H9 (cell line): Measurements from ENCODE around the gene ADGRB3. TPM values are rescaled to one million over a fixed set of nuclear protein-coding genes. Genes with fewer than 3 reads are reported as not detected.

Experiments
- DNase-seq: peaks from one replicate; pipeline ENCODE4 v3.0.0-alpha.2; 2017
- H2AFZ ChIP-seq: one replicate; pipeline ENCODE4 v1.6.1; 2013; ENCODE audit warnings: mild to moderate bottlenecking, low read length, control low read depth, moderate library complexity
- H2AK5ac ChIP-seq: 2 replicates; pipeline ENCODE4 v1.6.1; 2013; ENCODE audit warnings: low read length, control low read depth, mixed read lengths; ENCODE audit not compliant: insufficient read length
- H2BK120ac ChIP-seq: one replicate; pipeline ENCODE4 v1.6.1; 2013; ENCODE audit warnings: low read depth, mild to moderate bottlenecking, low read length, control low read depth, inconsistent platforms; ENCODE audit not compliant: poor library complexity, severe bottlenecking
- H2BK12ac ChIP-seq: 2 replicates; pipeline ENCODE4 v1.6.1; 2013; ENCODE audit warnings: low read length, control low read depth, mixed read lengths, low read depth; ENCODE audit not compliant: insufficient read length
- H2BK15ac ChIP-seq: 2 replicates; pipeline ENCODE4 v1.6.1; 2013; ENCODE audit warnings: low read depth, low read length, control low read depth
- H2BK20ac ChIP-seq: one replicate; pipeline ENCODE4 v1.6.1; 2013; ENCODE audit warnings: low read depth, mild to moderate bottlenecking, low read length, control low read depth, inconsistent platforms; ENCODE audit not compliant: poor library complexity, severe bottlenecking
- H2BK5ac ChIP-seq: 2 replicates; pipeline ENCODE4 v1.6.1; 2013; ENCODE audit warnings: low read length, control low read depth, mixed read lengths; ENCODE audit not compliant: insufficient read length
- H3K14ac ChIP-seq: 2 replicates; pipeline ENCODE4 v1.6.1; 2013; ENCODE audit warnings: low read length, control low read depth; ENCODE audit not compliant: insufficient read depth
- H3K18ac ChIP-seq: 2 replicates; pipeline ENCODE4 v1.6.1; 2013; ENCODE audit warnings: low read depth, mild to moderate bottlenecking, mixed read lengths, low read length, control low read depth; ENCODE audit not compliant: insufficient read length
- H3K23ac ChIP-seq: 2 replicates; pipeline ENCODE4 v1.6.1; 2013; ENCODE audit warnings: low read length, control low read depth, mixed read lengths, low read depth; ENCODE audit not compliant: insufficient read length
- H3K23me2 ChIP-seq: 2 replicates; pipeline ENCODE4 v1.6.1; 2013; ENCODE audit warnings: low read depth, mild to moderate bottlenecking, mixed read lengths, low read length, control low read depth; ENCODE audit not compliant: insufficient read length, poor library complexity, severe bottlenecking
- H3K27ac ChIP-seq: 2 replicates; pipeline ENCODE4 v1.5.1; 2013; ENCODE audit warnings: low read length, control low read depth, mixed read lengths, low read depth; ENCODE audit not compliant: insufficient read length
- H3K27me3 ChIP-seq: 2 replicates; pipeline ENCODE4 v1.6.1; 2013; ENCODE audit warnings: low read length, control low read depth, inconsistent platforms; ENCODE audit not compliant: insufficient read depth
- H3K4ac ChIP-seq: 2 replicates; pipeline ENCODE4 v1.6.1; 2013; ENCODE audit warnings: low read depth, mild to moderate bottlenecking, control low read depth, inconsistent platforms, low read length, moderate library complexity
- H3K4me1 ChIP-seq: 2 replicates; pipeline ENCODE4 v1.6.1; 2013; ENCODE audit warnings: low read length, control low read depth, inconsistent platforms; ENCODE audit not compliant: insufficient read depth
- H3K4me2 ChIP-seq: 2 replicates; pipeline ENCODE4 v1.6.1; 2013; ENCODE audit warnings: low read length, control low read depth, mixed read lengths; ENCODE audit not compliant: insufficient read length, insufficient read depth
- H3K56ac ChIP-seq: 2 replicates; pipeline ENCODE4 v1.6.1; 2013; ENCODE audit warnings: low read depth, mild to moderate bottlenecking, mixed read lengths, low read length, control low read depth; ENCODE audit not compliant: insufficient read length
- H3K79me1 ChIP-seq: 2 replicates; pipeline ENCODE4 v1.6.1; 2013; ENCODE audit warnings: low read depth, mild to moderate bottlenecking, moderate library complexity, low read length, control low read depth, inconsistent platforms; ENCODE audit not compliant: insufficient read depth, poor library complexity, severe bottlenecking
- H3K79me2 ChIP-seq: 2 replicates; pipeline ENCODE4 v1.6.1; 2013; ENCODE audit warnings: low read length, control low read depth, inconsistent platforms; ENCODE audit not compliant: insufficient read depth
- H3K9ac ChIP-seq: 2 replicates; pipeline ENCODE4 v1.6.1; 2013; ENCODE audit warnings: low read length, control low read depth, mixed read lengths; ENCODE audit not compliant: insufficient read length; ENCODE audit errors: extremely low read depth
- H3K9me3 ChIP-seq: one replicate; pipeline ENCODE4 v1.6.1; 2013; ENCODE audit warnings: low read depth, low read length, inconsistent platforms; ENCODE audit not compliant: control insufficient read depth
- H3T11ph ChIP-seq: one replicate; pipeline ENCODE4 v1.6.1; 2013; ENCODE audit warnings: mild to moderate bottlenecking, low read length, control low read depth, inconsistent platforms
- H4K20me1 ChIP-seq: one replicate; pipeline ENCODE4 v1.6.1; 2013; ENCODE audit not compliant: control insufficient read depth, insufficient read length, insufficient read depth
- H4K5ac ChIP-seq: 2 replicates; pipeline ENCODE4 v1.6.1; 2013; ENCODE audit warnings: low read depth, mild to moderate bottlenecking, mixed read lengths, low read length, control low read depth; ENCODE audit not compliant: insufficient read length
- H4K8ac ChIP-seq: replicated peaks from 2 replicates; pipeline ENCODE4 v1.6.1; 2013; ENCODE audit warnings: low read length, control low read depth, mixed read lengths, low read depth; ENCODE audit not compliant: insufficient read length
- H4K91ac ChIP-seq: 2 replicates; pipeline ENCODE4 v1.6.1; 2013; ENCODE audit warnings: low read depth, mild to moderate bottlenecking, moderate library complexity, mixed read lengths, low read length, control low read depth; ENCODE audit not compliant: insufficient read length
- H3K27ac Mint-ChIP-seq, 3 experiments: 2 replicates in 2 of 3; 3 replicates in 1 of 3; pipeline ENCODE4 v1.8.0; 2020 to 2021; ENCODE audit warnings: mixed read lengths in 3 of 3, mild to moderate bottlenecking in 1 of 3, moderate library complexity in 1 of 3
- H3K27me3 Mint-ChIP-seq: 2 replicates; pipeline ENCODE4 v1.8.0; 2021; ENCODE audit warnings: low read depth, mild to moderate bottlenecking, moderate library complexity, mixed read lengths
- H3K36me3 Mint-ChIP-seq, 3 experiments: 2 replicates in 2 of 3; 3 replicates in 1 of 3; pipeline ENCODE4 v1.8.0; 2020 to 2021; ENCODE audit warnings: low read depth in 3 of 3, mixed read lengths in 3 of 3; ENCODE audit not compliant: insufficient read depth in 1 of 3
- H3K4me1 Mint-ChIP-seq, 2 experiments: 2 replicates each; pipeline ENCODE4 v1.8.0; 2020; ENCODE audit warnings: mixed read lengths in 2 of 2
- H3K4me3 Mint-ChIP-seq, 2 experiments: 2 replicates in 1 of 2; 3 replicates in 1 of 2; pipeline ENCODE4 v1.8.0; 2020 to 2021; ENCODE audit warnings: mild to moderate bottlenecking in 2 of 2, mixed read lengths in 2 of 2, moderate library complexity in 1 of 2
- H3K9me3 Mint-ChIP-seq, 2 experiments: 2 replicates in 1 of 2; 3 replicates in 1 of 2; pipeline ENCODE4 v1.8.0; 2020; ENCODE audit warnings: mild to moderate bottlenecking in 2 of 2, mixed read lengths in 2 of 2, moderate library complexity in 1 of 2
- CTCF ChIP-seq: fragments of 200-600 bp; sonication (generic); conservative IDR thresholded peaks from 3 replicates; pipeline ENCODE4 v1.8.0; 2021; ENCODE audit warnings: antibody characterized with exemption, mild to moderate bottlenecking
- WGBS: extraction: QIAGEN DNeasy Blood & Tissue Kit; methylation state at CpG from one replicate; pipeline ENCODE4 v1.1.7; 2013; ENCODE audit warnings: missing lambda C conversion rate, low lambda C conversion rate, mixed read lengths; ENCODE audit not compliant: insufficient read length; ENCODE audit errors: extremely low coverage; 5-methylcytosine and 5-hydroxymethylcytosine counted together
- total RNA-seq: library from RNA; stranded (reverse); gene quantifications from 2 replicates; pipeline ENCODE4 v1.2.1, GENCODE V29; 2021

ADGRB3 gene
- total RNA-seq, 1 experiment from 2014 or later, result 0.37 TPM

- Histone ChIP-seq H4K5ac (no peak overlapping the region), H3K18ac (no peak overlapping the region), H3K27me3 (no peaks in the 10 kb centered on the region), H3K23ac (no peak overlapping the region), H2AFZ (no peak overlapping the region), H3K27ac (no peak overlapping the region), H2BK15ac (no peak overlapping the region), H4K8ac (no peak overlapping the region), H3K79me1 (no peaks in the 10 kb centered on the region), H2BK5ac (no peak overlapping the region), H3K14ac (no peak overlapping the region), H2BK120ac (no peak overlapping the region), H4K20me1 (no peaks in the 10 kb centered on the region), H3K9ac (no peak overlapping the region), H3K4me1 (no peaks in the 10 kb centered on the region), H3K4ac (no peak overlapping the region), H3K56ac (no peak overlapping the region), H3K23me2 (no peaks in the 10 kb centered on the region), H2BK20ac (no peak overlapping the region), H3K79me2 (no peaks in the 10 kb centered on the region), H4K91ac (no peak overlapping the region), H3T11ph (no peak overlapping the region), H2AK5ac (no peak overlapping the region), H3K9me3 (no peaks in the 10 kb centered on the region), H3K4me2 (no peak overlapping the region), H2BK12ac (no peak overlapping the region)
- TF ChIP-seq CTCF, result no peak
- H3K36me3 Mint-ChIP-seq, result peaks cover 0 to 3% (median 3%) of the 10 kb centered on the region in 3 experiments; a peak in 3 of 7 replicates
- peaks cover 6 to 8% of the 10 kb centered on the region in 2 experiments for H3K4me1 Mint-ChIP-seq
- no peak overlapping the region for H3K4me3 Mint-ChIP-seq
- peaks cover 5 to 6% of the 10 kb centered on the region in 2 experiments; a peak in 3 of 5 replicates for H3K9me3 Mint-ChIP-seq
- H3K27me3 Mint-ChIP-seq, result no peaks in the 10 kb centered on the region; the same call in 1 of the 2 replicates
- no peak overlapping the region for H3K27ac Mint-ChIP-seq
- DNase-seq, result no peak
- WGBS, result no CpG with 5 or more reads among the region's 1 CpG
Measured at GRCh38 chr6:69129046-69129445, 494.0 kb downstream of the ADGRB3 start.
